Heart left ventricle (tissue), 16 donors: ENCODE data around the gene SYT3. TPM values are rescaled to one million over a fixed set of nuclear protein-coding genes. Genes with fewer than 3 reads are reported as not detected.

Source experiments
- ATAC-seq, 4 donors: fragments of 200-7000 bp; cut with Tn5 transposase; one replicate each; pipeline ENCODE4 v1.9.1; 2020 to 2022; ENCODE audit warnings: moderate library complexity in 4 of 4, mild to moderate bottlenecking in 3 of 4, moderate number of reproducible peaks in 1 of 4
- DNase-seq, 5 donors: peaks; one replicate each; pipeline ENCODE4 v3.0.0-alpha.2; 2020
- H3K27ac ChIP-seq, 12 donors: fragments of 200-600 bp; sonication (generic) in 4 of 12; one replicate each; pipeline versions ENCODE4 v1.5.0 to v1.8.0; 2016 to 2022; ENCODE audit warnings: mild to moderate bottlenecking in 2 of 12
- H3K27me3 ChIP-seq, 9 donors: fragments of 200-600 bp; sonication (generic) in 2 of 9; one replicate each; pipeline versions ENCODE4 v1.5.1 to v1.8.0; 2016 to 2022; ENCODE audit warnings: mild to moderate bottlenecking in 3 of 9
- H3K36me3 ChIP-seq, 9 donors: fragments of 200-600 bp; sonication (generic) in 2 of 9; one replicate each; pipeline versions ENCODE4 v1.5.0 to v1.8.0; 2018 to 2022; ENCODE audit warnings: mild to moderate bottlenecking in 2 of 9
- H3K4me1 ChIP-seq, 12 donors: fragments of 200-600 bp; sonication (generic) in 4 of 12; one replicate each; pipeline versions ENCODE4 v1.5.0 to v1.8.0; 2016 to 2022; ENCODE audit warnings: mild to moderate bottlenecking in 3 of 12
- H3K4me3 ChIP-seq, 12 donors: fragments of 200-600 bp; sonication (generic) in 4 of 12; one replicate each; pipeline versions ENCODE4 v1.5.0 to v1.8.0; 2017 to 2022; ENCODE audit warnings: mild to moderate bottlenecking in 9 of 12, moderate library complexity in 4 of 12
- H3K9me3 ChIP-seq, 12 donors: fragments of 200-600 bp; sonication (generic) in 4 of 12; one replicate each; pipeline versions ENCODE4 v1.5.0 to v1.8.0; 2016 to 2022; ENCODE audit warnings: mild to moderate bottlenecking in 1 of 12
- CTCF ChIP-seq, 12 donors: fragments of 200-600 bp; sonication (generic) in 4 of 12; IDR thresholded peaks; one replicate each; pipeline versions ENCODE4 v1.5.0 to v1.8.0; 2018 to 2022; ENCODE audit warnings: antibody characterized with exemption in 12 of 12, mild to moderate bottlenecking in 5 of 12
- POLR2A ChIP-seq, 2 donors: fragments of 450-650 bp; IDR thresholded peaks; one replicate each; pipeline ENCODE4 v1.6.1; 2017; ENCODE audit warnings: antibody characterized with exemption in 2 of 2, mild to moderate bottlenecking in 2 of 2, moderate library complexity in 2 of 2
- WGBS, 4 donors: extraction: QIAGEN DNeasy Blood & Tissue Kit in 2 of 4; methylation state at CpG; one replicate each; pipeline versions ENCODE4 v1.1.5 to v1.1.7; 2013 to 2018; 5-methylcytosine and 5-hydroxymethylcytosine counted together
- intact Hi-C, 10 donors: fragments of 100-400 bp; cut with DNase I; formaldehyde crosslinking; loops; one replicate each; pipeline versions ENCODE4 v1.11.1 to v1.14.2; 2022
- polyA plus RNA-seq, 2 donors: library from polyadenylated mRNA; stranded (reverse); fragments of 200-250 nt; gene quantifications; one replicate each; pipeline ENCODE4 v1.2.3, GENCODE V29; 2013
- total RNA-seq, 9 donors: library from RNA; depleted of rRNA in 2 of 9; stranded (reverse); fragments of >200 nt in 2 of 9; fragmentation: NEBNext Ultra II Directional in 3 of 9; extraction: Animal tissue kit (Norgen Biotek cat#: 25700) in 3 of 9; gene quantifications; one replicate each; pipeline versions ENCODE4 v1.1.0 to v1.2.4, GENCODE V29; 2016 to 2023
- donor health status: ischemic (EF 13 %, LVEDD 7.1; RV severe dilation, severe dysfunction).
- donor health status: healthy with polysubstance abuse.
- donor health status: DM: no; HTN: yes; CAD: no.
- donor health status: DM: no; HTN: no; CAD: no.
- donor health status: ischemic (EF 25% LVEDD 6.9; RV normal size, moderate dysfunction).
- donor health status: ischemic (EF 25% LVEDD 5.7; RV mildly dilated, moderate dysfunction).
- donor health status: healthy.
- donor health status: DM: yes; HTN: yes; CAD: no.
- donor health status: ischemic (EF 35%, LVEDD 5.7; RV mildly dilated, moderate dysfunction).
- donor health status: nonischemic (EF 11% LVEDD 7.7; RV severe dilation, severe dysfunction).
- donor health status: DM: yes; HTN: yes; CAD: no.
- donor health status: PGD.
- donor health status: ischemic (EF 29% LVEDD 5.4; RV normal size, mild dysfunction).
- donor health status: nonischemic (EF 23%, LVEDD 6.1; RV moderate dilation, normal function).

Gene SYT3
- total and polyA plus RNA-seq, 11 donors, result 0.06 to 0.75 (median 0.20) TPM; not detected in 6

DNA sequence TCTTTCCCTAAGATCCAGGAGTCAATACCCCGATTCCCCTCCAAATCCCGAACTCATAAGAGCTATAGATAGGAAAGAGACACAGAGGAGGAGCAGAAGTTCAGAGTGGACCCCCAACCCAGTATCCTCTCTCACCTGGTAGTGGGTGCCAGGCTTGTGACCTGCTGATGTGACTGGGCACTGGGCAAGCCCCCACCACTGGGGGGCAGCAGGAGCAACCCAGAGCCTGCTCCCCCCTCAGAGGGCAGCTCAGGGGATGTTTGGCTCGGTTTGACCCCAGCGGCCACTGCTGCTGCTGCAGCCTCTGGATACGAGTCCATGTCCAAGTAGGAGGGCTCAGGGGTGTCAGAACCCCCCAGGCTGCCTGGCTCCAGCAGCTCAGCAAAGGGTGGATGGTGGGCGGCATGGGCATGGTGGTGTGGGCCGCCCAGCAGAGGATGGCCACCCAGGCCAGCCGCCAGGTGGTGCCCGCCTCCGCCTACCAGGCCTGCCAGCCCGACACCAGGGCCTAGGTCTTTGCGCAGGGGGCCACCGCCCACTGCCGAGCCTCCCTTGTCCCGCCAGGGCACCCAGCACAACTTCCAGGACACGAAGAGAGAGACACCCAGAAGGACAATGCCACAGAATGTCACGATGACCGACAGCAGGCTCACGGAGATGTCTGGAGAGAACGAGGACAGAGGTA is 7.4 kb downstream of the SYT3 start:
- intact Hi-C loops, result no loop called here
- Histone ChIP-seq H3K4me1 (no peaks in the 10 kb centered on the region), H3K27ac (no peak overlapping the region), H3K9me3 (peaks cover 0 to 28% (median 16%) of the 10 kb centered on the region in 12 donors), H3K36me3 (no peaks in the 10 kb centered on the region), H3K4me3 (no peak overlapping the region), H3K27me3 (peaks cover 0 to 31% (median 8%) of the 10 kb centered on the region in 9 donors)
- 63 to 74% (median 71%) methylated on average over 8 to 20 of the region's 20 CpGs for WGBS, 4 donors
- TF ChIP-seq POLR2A (IDR thresholded peaks at IDR 0.05) (no peak), CTCF (IDR thresholded peaks at IDR 0.05) (no peak)
- DNase-seq (no peak), ATAC-seq (no peak)

- no peak for TF ChIP-seq CTCF (IDR thresholded peaks at IDR 0.05)
- TF ChIP-seq POLR2A (IDR thresholded peaks at IDR 0.05), result no peak
- intact Hi-C loops, result no loop called here
- Histone ChIP-seq H3K27ac (no peak overlapping the region), H3K9me3 (peaks cover 0 to 22% (median 14%) of the 10 kb centered on the region in 12 donors), H3K36me3 (no peaks in the 10 kb centered on the region), H3K27me3 (peaks cover 0 to 18% (median 0%) of the 10 kb centered on the region in 9 donors), H3K4me1 (no peaks in the 10 kb centered on the region), H3K4me3 (no peak overlapping the region)
- WGBS, 4 donors, result 73 to 81% (median 75%) methylated on average over 12 to 14 of the region's 14 CpGs
- DNase-seq (no peak), ATAC-seq (no peak)
Observed at GRCh38 chr19:50629801-50630200, 9.9 kb downstream of the SYT3 start.

DNA sequence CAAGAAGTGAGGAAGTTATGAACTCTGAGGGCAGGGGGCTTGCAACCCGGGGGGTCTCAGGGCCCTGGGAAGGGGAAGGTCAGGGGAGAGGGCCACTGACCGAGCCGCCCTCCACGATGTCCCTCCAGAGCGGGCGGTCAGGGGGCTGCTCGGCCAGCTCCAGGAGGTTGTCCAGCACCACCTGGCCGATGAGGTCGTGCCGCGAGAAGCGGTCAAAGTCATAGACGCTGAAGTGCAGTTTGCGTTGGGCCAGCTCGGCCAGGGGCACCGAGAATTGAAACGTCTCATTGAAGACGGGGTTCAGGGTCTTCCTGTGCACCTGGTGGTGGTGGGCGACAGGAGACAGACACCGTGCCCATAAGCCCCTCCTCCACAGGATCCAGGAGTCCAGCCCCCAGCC is 10.5 kb downstream of the SYT3 start:
- intact Hi-C loops, result no loop called here
- no peak for DNase-seq
- Histone ChIP-seq H3K36me3 (no peaks in the 10 kb centered on the region), H3K9me3 (peaks cover 0 to 16% (median 10%) of the 10 kb centered on the region in 12 donors), H3K27ac (no peak overlapping the region), H3K4me1 (no peaks in the 10 kb centered on the region), H3K4me3 (no peak overlapping the region), H3K27me3 (peaks cover 0 to 18% (median 0%) of the 10 kb centered on the region in 9 donors)
- ATAC-seq, result no peak
- WGBS, 4 donors, result 78 to 91% (median 79%) methylated on average over 8 to 20 of the region's 20 CpGs
- TF ChIP-seq CTCF (IDR thresholded peaks at IDR 0.05) (no peak), POLR2A (IDR thresholded peaks at IDR 0.05) (no peak)

DNA sequence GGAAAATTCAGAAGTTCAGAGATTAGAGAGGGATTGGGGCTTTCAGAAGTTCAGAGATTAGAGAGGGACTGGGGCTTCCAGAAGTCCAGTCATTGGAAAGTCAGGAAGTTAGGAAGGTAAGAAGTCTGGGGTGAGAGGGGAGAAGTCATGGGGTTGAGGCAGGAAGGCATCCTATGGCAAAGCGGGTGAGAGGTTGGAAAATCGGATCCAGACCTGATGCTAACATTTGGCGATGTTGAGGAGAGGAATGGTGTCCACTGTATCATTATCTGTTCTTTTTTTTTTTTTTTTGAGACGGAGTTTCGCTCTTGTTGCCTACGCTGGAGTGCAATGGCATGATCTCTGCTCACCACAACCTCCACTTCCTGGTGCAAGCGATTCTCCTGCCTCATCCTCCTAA is 11.1 kb downstream of the SYT3 start:
- ATAC-seq, result no peak
- no peak for TF ChIP-seq CTCF (IDR thresholded peaks at IDR 0.05)
- Histone ChIP-seq H3K27me3 (peaks cover 0 to 12% (median 0%) of the 10 kb centered on the region in 9 donors), H3K9me3 (peaks cover 0 to 10% (median 4%) of the 10 kb centered on the region in 12 donors), H3K4me1 (no peaks in the 10 kb centered on the region), H3K4me3 (no peak overlapping the region), H3K36me3 (no peaks in the 10 kb centered on the region), H3K27ac (no peak overlapping the region)
- intact Hi-C loops, result no loop called here
- DNase-seq, result no peak
- WGBS, 4 donors, result 83 to 92% (median 88%) methylated on average over 7 of the region's 7 CpGs
